Panc1 (cell line): ENCODE measurements around the gene KCNMA1. TPM values are rescaled to one million over a fixed set of nuclear protein-coding genes. Genes with fewer than 3 reads are reported as not detected.

Experiments
- ATAC-seq: fragments of 200-7000 bp; cut with Tn5 transposase; 2 replicates; pipeline ENCODE4 v1.9.1; 2020; ENCODE audit warnings: mild to moderate bottlenecking, moderate library complexity
- BruUV-seq: library from RNA; stranded (reverse); fragments of 400-500 nt; replicated peaks from 2 replicates; lab custom pipeline; 2021; lab: Mats Ljungman, UMichigan
- CTCF ChIA-PET: fragments of 300-600 bp; sonication (Branson Sonifier 250); formaldehyde crosslinking; loops from one replicate; lab custom pipeline; 2022; ENCODE audit warnings: antibody characterized with exemption; lab: Charles Lee
- POLR2A ChIA-PET: fragments of 300-600 bp; sonication (Branson Sonifier 250); formaldehyde crosslinking; loops from one replicate; lab custom pipeline; 2022; ENCODE audit warnings: antibody characterized with exemption; lab: Charles Lee
- DNase-seq: peaks from one replicate; pipeline ENCODE4 v3.0.0-alpha.2; 2010; ENCODE audit warnings: low read depth, low spot score
- H3K27ac ChIP-seq: 2 replicates; pipeline ENCODE4 v1.5.1; 2011; ENCODE audit warnings: mild to moderate bottlenecking, low read length, inconsistent platforms
- H3K27me3 ChIP-seq: fragments of 200-500 bp; sonication (Bioruptor generic); 2 replicates; pipeline ENCODE4 v1.6.0; 2014; ENCODE audit warnings: low read length, inconsistent platforms; ENCODE audit not compliant: control insufficient read depth, insufficient read depth
- H3K36me3 ChIP-seq: fragments of 200-500 bp; sonication (Bioruptor generic); 2 replicates; pipeline ENCODE4 v1.5.1; 2014; ENCODE audit warnings: inconsistent platforms, mild to moderate bottlenecking, low read length, moderate library complexity; ENCODE audit not compliant: control insufficient read depth, insufficient read depth
- H3K4me1 ChIP-seq: 2 replicates; pipeline ENCODE4 v1.5.1; 2011; ENCODE audit warnings: inconsistent platforms, mild to moderate bottlenecking, low read length, moderate library complexity; ENCODE audit not compliant: control insufficient read depth, insufficient read depth
- H3K4me3 ChIP-seq, 2 experiments: 2 replicates each; pipeline ENCODE4 v1.5.1; 2011 to 2012; ENCODE audit warnings: low read depth in 2 of 2, low read length in 2 of 2, mild to moderate bottlenecking in 2 of 2, inconsistent platforms in 1 of 2, moderate library complexity in 1 of 2
- H3K9me3 ChIP-seq: fragments of 200-500 bp; sonication (Bioruptor generic); 2 replicates; pipeline ENCODE4 v1.5.1; 2014; ENCODE audit warnings: low read depth, mild to moderate bottlenecking, inconsistent platforms, low read length, moderate library complexity; ENCODE audit not compliant: control insufficient read depth, insufficient read depth
- CTCF ChIP-seq: fragments of 450-650 bp; IDR thresholded peaks from 2 replicates; pipeline ENCODE4 v1.5.1; 2017; ENCODE audit warnings: mild to moderate bottlenecking
- POLR2AphosphoS5 ChIP-seq: IDR thresholded peaks from 2 replicates; pipeline ENCODE4 v1.6.1; 2012; ENCODE audit warnings: mild to moderate bottlenecking, low read depth, low read length, moderate library complexity
- REST ChIP-seq, 2 experiments: IDR thresholded peaks; 2 replicates each; pipeline ENCODE4 v1.6.1; 2011 to 2012; ENCODE audit warnings: low read depth in 2 of 2, control low read depth in 1 of 2, low read length in 1 of 2, mild to moderate bottlenecking in 1 of 2, moderate library complexity in 1 of 2; ENCODE audit not compliant: insufficient read depth in 1 of 2
- SIN3A ChIP-seq: IDR thresholded peaks from 2 replicates; pipeline ENCODE4 v1.6.1; 2012; ENCODE audit warnings: low read depth, mild to moderate bottlenecking, low read length, moderate library complexity, borderline replicate concordance; ENCODE audit not compliant: insufficient read depth
- TCF7L2 ChIP-seq: IDR thresholded peaks from 2 replicates; pipeline ENCODE4 v1.6.1; 2011; ENCODE audit warnings: mild to moderate bottlenecking, low read depth, low read length, inconsistent platforms
- in situ Hi-C: cut with HindIII; loops from 2 replicates; pipeline ENCODE4 v1.10.0; 2016; ENCODE audit warnings: low sequenced_read_pairs, low pct_unique_long_range_greater_than_20kb
- intact Hi-C: fragments of 100-400 bp; cut with micrococcal nuclease; formaldehyde crosslinking; loops from one replicate; pipeline ENCODE4 v1.10.0; 2022; ENCODE audit not compliant: unreplicated experiment
- total RNA-seq: library from RNA; stranded (reverse); gene quantifications from one replicate; pipeline ENCODE4 v1.2.1, GENCODE V29; 2021; ENCODE audit not compliant: unreplicated experiment

The KCNMA1 gene
- total RNA-seq, 1 experiment from 2014 or later = 91.9 TPM

- TF ChIP-seq CTCF (no peak), TCF7L2 (peak; percentile 89), POLR2AphosphoS5 (peak; percentile 44; the same call in 1 of the 2 replicates)
- peak; percentile 64 for ATAC-seq
- BruUV-seq = no TSS peak
- no peaks in the 10 kb centered on the region for H3K27me3 ChIP-seq
- no peaks in the 10 kb centered on the region for H3K9me3 ChIP-seq
- in situ Hi-C loops = no loop called here
- H3K4me3 ChIP-seq = no peak overlapping the region
- ChIA-PET POLR2A (interaction anchor here (0.9 kb wide), 1 partner anchor 35 kb away, joined by 3 read pairs; no protein-coding TSS in a partner anchor), CTCF (no interaction called here)
- no peaks in the 10 kb centered on the region for H3K36me3 ChIP-seq
- intact Hi-C loops = no loop called here
- no peak for DNase-seq
- H3K27ac ChIP-seq = peak overlapping the region; percentile 48
- H3K4me1 ChIP-seq = peaks cover 62% of the 10 kb centered on the region
Observed at GRCh38 chr10:77578583-77579227, 58.9 kb downstream of the KCNMA1 start.

GRCh38 chr10:77577666-77578229, 59.9 kb downstream of the KCNMA1 start:
- POLR2A ChIA-PET = no interaction called here
- Histone ChIP-seq H3K36me3 (no peaks in the 10 kb centered on the region), H3K4me3 (no peak overlapping the region), H3K9me3 (no peaks in the 10 kb centered on the region), H3K27me3 (no peaks in the 10 kb centered on the region), H3K27ac (peak overlapping the region; percentile 48), H3K4me1 (peaks cover 52% of the 10 kb centered on the region)
- BruUV-seq = no TSS peak
- in situ Hi-C loops (no loop called here), intact Hi-C loops (no loop called here)
- no peak for ATAC-seq
- no peak for DNase-seq
- CTCF ChIA-PET = no interaction called here
- TF ChIP-seq REST (IDR thresholded peaks at IDR 0.05; ENCODE audit: insufficient read depth in 1 of 2, low read depth in 2 of 2, low read length in 1 of 2) (no peak), TCF7L2 (no peak), CTCF (no peak), SIN3A (no peak), POLR2AphosphoS5 (no peak)
